Heart right ventricle (tissue), 16 donors: ENCODE results near the gene ZNF668. TPM values are rescaled to one million over a fixed set of nuclear protein-coding genes. Genes with fewer than 3 reads are reported as not detected.

Source experiments
- ATAC-seq, 8 donors: fragments of 200-7000 bp; cut with Tn5 transposase; one replicate each; pipeline ENCODE4 v1.9.1; 2020; ENCODE audit warnings: mild to moderate bottlenecking in 8 of 8, moderate library complexity in 8 of 8, moderate number of reproducible peaks in 1 of 8
- DNase-seq, 2 donors: peaks; one replicate each; pipeline ENCODE4 v3.0.0-alpha.2; 2020
- H3K27ac ChIP-seq, 10 donors: fragments of 200-600 bp; sonication (generic) in 2 of 10; one replicate each; pipeline versions ENCODE4 v1.5.0 to v1.8.0; 2020 to 2022; ENCODE audit warnings: mild to moderate bottlenecking in 3 of 10
- H3K27me3 ChIP-seq, 7 donors: fragments of 200-600 bp; one replicate each; pipeline ENCODE4 v1.8.0; 2021 to 2022; ENCODE audit warnings: mild to moderate bottlenecking in 2 of 7
- H3K36me3 ChIP-seq, 9 donors: fragments of 200-600 bp; sonication (generic) in 1 of 9; one replicate each; pipeline versions ENCODE4 v1.5.0 to v1.8.0; 2020 to 2022; ENCODE audit warnings: mild to moderate bottlenecking in 2 of 9
- H3K4me1 ChIP-seq, 9 donors: fragments of 200-600 bp; sonication (generic) in 1 of 9; one replicate each; pipeline versions ENCODE4 v1.5.0 to v1.8.0; 2020 to 2022; ENCODE audit warnings: mild to moderate bottlenecking in 4 of 9
- H3K4me3 ChIP-seq, 10 donors: fragments of 200-600 bp; sonication (generic) in 2 of 10; one replicate each; pipeline versions ENCODE4 v1.5.0 to v1.8.0; 2020 to 2022; ENCODE audit warnings: mild to moderate bottlenecking in 7 of 10, moderate library complexity in 2 of 10
- H3K9me3 ChIP-seq, 11 donors: fragments of 200-600 bp in 10 of 11; sonication (generic) in 2 of 11; one replicate each; pipeline versions ENCODE4 v1.5.0 to v1.8.0; 2013 to 2022; ENCODE audit warnings: mild to moderate bottlenecking in 2 of 11, control low read depth in 1 of 11, moderate library complexity in 1 of 11
- CTCF ChIP-seq, 9 donors: fragments of 200-600 bp; sonication (generic) in 2 of 9; IDR thresholded peaks; one replicate each; pipeline versions ENCODE4 v1.5.0 to v1.8.0; 2021 to 2022; ENCODE audit warnings: antibody characterized with exemption in 9 of 9, mild to moderate bottlenecking in 5 of 9, moderate library complexity in 1 of 9
- WGBS, 2 donors: extraction: QIAGEN DNeasy Blood & Tissue Kit; methylation state at CpG; one replicate each; pipeline ENCODE4 v1.1.7; 2013; ENCODE audit warnings: inconsistent platforms in 1 of 2; 5-methylcytosine and 5-hydroxymethylcytosine counted together
- intact Hi-C, 10 donors: fragments of 100-400 bp; cut with DNase I; formaldehyde crosslinking; loops; one replicate each; pipeline versions ENCODE4 v1.11.1 to v1.14.2; 2022
- polyA plus RNA-seq, 2 donors: library from polyadenylated mRNA; stranded (reverse); fragments of 200-250 nt; gene quantifications; one replicate each; pipeline ENCODE4 v1.2.3, GENCODE V29; 2013
- total RNA-seq, 10 donors: library from RNA; stranded (reverse); fragmentation: NEBNext Ultra II Directional in 3 of 10; extraction: Animal tissue kit (Norgen Biotek cat#: 25700) in 3 of 10; gene quantifications; one replicate each; pipeline versions ENCODE4 v1.2.1 to v1.2.4, GENCODE V29; 2021 to 2023
- donor health status: Arrhythmogenic right ventricular cardiomyopathy.
- donor health status: ischemic (EF 13 %, LVEDD 7.1; RV severe dilation, severe dysfunction).
- donor health status: healthy with polysubstance abuse.
- donor health status: DM: no; HTN: yes; CAD: no.
- donor health status: DM: no; HTN: no; CAD: no.
- donor health status: ischemic (EF 25% LVEDD 6.9; RV normal size, moderate dysfunction).
- donor health status: ischemic (EF 25% LVEDD 5.7; RV mildly dilated, moderate dysfunction).
- donor health status: healthy.
- donor health status: DM: yes; HTN: yes; CAD: no.
- donor health status: Ischemic cardiomyopathy.
- donor health status: ischemic (EF 35%, LVEDD 5.7; RV mildly dilated, moderate dysfunction).
- donor health status: nonischemic (EF 11% LVEDD 7.7; RV severe dilation, severe dysfunction).
- donor health status: DM: yes; HTN: yes; CAD: no.
- donor health status: PGD.
- donor health status: ischemic (EF 29% LVEDD 5.4; RV normal size, mild dysfunction).
- donor health status: nonischemic (EF 23%, LVEDD 6.1; RV moderate dilation, normal function).

Gene ZNF668
- total and polyA plus RNA-seq, 12 donors = 3.6 to 8.2 (median 4.9) TPM

- peaks cover 0 to 29% (median 21%) of the 10 kb centered on the region in 9 donors for H3K4me1 ChIP-seq
- peaks cover 0 to 70% (median 47%) of the 10 kb centered on the region in 9 donors for H3K36me3 ChIP-seq
- TF ChIP-seq CTCF (IDR thresholded peaks at IDR 0.05) = no peak
- no peak overlapping the region for H3K27ac ChIP-seq
- intact Hi-C loops = loop anchor here in 1 of 10 donors (10.0 kb wide), 2 partner anchors 93 to 107 kb away; partner anchors contain the start of genes FUS and HSD3B7
- ATAC-seq = no peak
- no peaks in the 10 kb centered on the region for H3K9me3 ChIP-seq
- DNase-seq = no peak
- H3K4me3 ChIP-seq = no peak overlapping the region
- 91 to 92% methylated on average over 30 of the region's 30 CpGs for WGBS, 2 donors
- H3K27me3 ChIP-seq = no peaks in the 10 kb centered on the region
Observed at GRCh38 chr16:31077592-31078396, 3.8 kb upstream of the ZNF668 start.

- no peak overlapping the region for H3K27ac ChIP-seq
- H3K27me3 ChIP-seq = no peaks in the 10 kb centered on the region
- no peak for DNase-seq
- no peaks in the 10 kb centered on the region for H3K9me3 ChIP-seq
- TF ChIP-seq CTCF (IDR thresholded peaks at IDR 0.05) = no peak
- 94 to 95% methylated on average over 13 of the region's 13 CpGs for WGBS, 2 donors
- intact Hi-C loops = loop anchor here in 1 of 10 donors (10.0 kb wide), 2 partner anchors 92 to 108 kb away; partner anchors contain the start of genes FUS and HSD3B7
- H3K4me3 ChIP-seq = no peak overlapping the region
- H3K4me1 ChIP-seq = peaks cover 2 to 29% (median 21%) of the 10 kb centered on the region in 9 donors
- peaks cover 0 to 62% (median 47%) of the 10 kb centered on the region in 9 donors for H3K36me3 ChIP-seq
- no peak for ATAC-seq
Observed at GRCh38 chr16:31077024-31077423, 3.0 kb upstream of the ZNF668 start.

GRCh38 chr16:31076319-31076718 lies 2.3 kb upstream of the ZNF668 start:
- Histone ChIP-seq H3K36me3 (peaks cover 0 to 56% (median 47%) of the 10 kb centered on the region in 9 donors), H3K27me3 (no peaks in the 10 kb centered on the region), H3K4me3 (no peak overlapping the region), H3K4me1 (peaks cover 2 to 30% (median 25%) of the 10 kb centered on the region in 9 donors), H3K9me3 (no peaks in the 10 kb centered on the region), H3K27ac (no peak overlapping the region)
- WGBS, 2 donors = 68 to 74% methylated on average over 16 of the region's 16 CpGs
- no peak for ATAC-seq
- TF ChIP-seq CTCF (IDR thresholded peaks at IDR 0.05) = no peak
- no peak for DNase-seq
- intact Hi-C loops = loop anchor here in 1 of 10 donors (10.0 kb wide), 2 partner anchors 92 to 108 kb away; partner anchors contain the start of genes FUS and HSD3B7

GRCh38 chr16:31074814-31075183 lies 759 bp upstream of the ZNF668 start:
- ATAC-seq = no peak

More at GRCh38 chr16:31074814-31075183, 759 bp upstream of the ZNF668 start:
- Histone ChIP-seq H3K27ac (peak overlapping the region; percentile 66 to 99 (median 96)), H3K27me3 (no peaks in the 10 kb centered on the region), H3K9me3 (no peaks in the 10 kb centered on the region), H3K36me3 (peaks cover 0 to 41% (median 34%) of the 10 kb centered on the region in 9 donors), H3K4me1 (peaks cover 2 to 33% (median 27%) of the 10 kb centered on the region in 9 donors), H3K4me3 (peak overlapping the region; percentile 74 to 99 (median 84))
- no peak for TF ChIP-seq CTCF (IDR thresholded peaks at IDR 0.05)
- DNase-seq = no peak
- intact Hi-C loops = loop anchor here in 9 of 10 donors (1.0 to 10.0 kb wide), 12 partner anchors 21 to 110 kb away; partner anchors contain the start of genes STX4 (in 7 of the 9), HSD3B7 (in 3 of the 9), BCKDK (in 1 of the 9) and FUS (in 1 of the 9)
- WGBS, 2 donors = 0 to 1% methylated on average over 7 of the region's 7 CpGs
